Measurements from ENCODE around the gene CHD9.
A peak's percentile ranks its signal among the peaks of the same experiment; 100 is the strongest.
"Not testable (repeated sequence)": the region's sequence is repeated elsewhere in the genome, so short reads cannot be mapped to it uniquely, and the experiment has no call there.

Gene CHD9

GRCh38 chr16:53130159-53131049 is 75.6 kb downstream of the CHD9 start:
- DNase-seq (ENCODE audit: low read depth), result peak; percentile 96

- no peak for DNase-seq (ENCODE audit: low read depth)
These were observed 76.2 kb downstream of the CHD9 start for GRCh38 chr16:53131050-53131362.

GRCh38 chr16:53131363-53132071 is 76.7 kb downstream of the CHD9 start:
- DNase-seq (ENCODE audit: low read depth), result peak; percentile 45

- DNase-seq (ENCODE audit: low read depth), result no peak
These were observed 77.6 kb downstream of the CHD9 start for GRCh38 chr16:53132406-53132805.

GRCh38 chr16:53135329-53135728 is 80.5 kb downstream of the CHD9 start:
- DNase-seq (ENCODE audit: low read depth), result no peak

- DNase-seq (ENCODE audit: low read depth), result no peak
These were observed 88.2 kb downstream of the CHD9 start for GRCh38 chr16:53142823-53143568.

GRCh38 chr16:53147500-53148065 is 92.8 kb downstream of the CHD9 start:
- DNase-seq (ENCODE audit: low read depth), result no peak

GRCh38 chr16:53150769-53151168 is 96.0 kb downstream of the CHD9 start:
- DNase-seq (ENCODE audit: low read depth), result no peak

GRCh38 chr16:53152329-53152728 is 97.5 kb downstream of the CHD9 start:
- no peak for DNase-seq (ENCODE audit: low read depth)

- DNase-seq (ENCODE audit: low read depth), result no peak
These were observed 98.3 kb downstream of the CHD9 start for GRCh38 chr16:53153130-53153529.

- no peak for DNase-seq (ENCODE audit: low read depth)
These were observed 99.7 kb downstream of the CHD9 start for GRCh38 chr16:53154513-53154912.

- no peak for DNase-seq (ENCODE audit: low read depth)
These were observed 101.7 kb downstream of the CHD9 start for GRCh38 chr16:53156516-53156915.

GRCh38 chr16:53159781-53160436 is 105.1 kb downstream of the CHD9 start:
- no peak for DNase-seq (ENCODE audit: low read depth)

GRCh38 chr16:53166099-53166498 is 111.3 kb downstream of the CHD9 start:
- DNase-seq (ENCODE audit: low read depth), result no peak

GRCh38 chr16:53168744-53169143 is 114.0 kb downstream of the CHD9 start:
- no peak for DNase-seq (ENCODE audit: low read depth)

- DNase-seq (ENCODE audit: low read depth), result no peak
These were observed 117.7 kb downstream of the CHD9 start for GRCh38 chr16:53172517-53172916.

GRCh38 chr16:53175118-53175517 is 120.3 kb downstream of the CHD9 start:
- no peak for DNase-seq (ENCODE audit: low read depth)

- DNase-seq (ENCODE audit: low read depth), result no peak
These were observed 121.6 kb downstream of the CHD9 start for GRCh38 chr16:53176434-53176833.

GRCh38 chr16:53183442-53183841 is 128.7 kb downstream of the CHD9 start:
- DNase-seq (ENCODE audit: low read depth), result no peak

- DNase-seq (ENCODE audit: low read depth), result not testable (repeated sequence)
These were observed 130.9 kb downstream of the CHD9 start for GRCh38 chr16:53185741-53186140.

- no peak for DNase-seq (ENCODE audit: low read depth)
These were observed 133.0 kb downstream of the CHD9 start for GRCh38 chr16:53187775-53188174.

- DNase-seq (ENCODE audit: low read depth), result no peak
These were observed 136.6 kb downstream of the CHD9 start for GRCh38 chr16:53191413-53191812.
